ENCODE measurements around the gene RBM28.

Gene RBM28

DNA sequence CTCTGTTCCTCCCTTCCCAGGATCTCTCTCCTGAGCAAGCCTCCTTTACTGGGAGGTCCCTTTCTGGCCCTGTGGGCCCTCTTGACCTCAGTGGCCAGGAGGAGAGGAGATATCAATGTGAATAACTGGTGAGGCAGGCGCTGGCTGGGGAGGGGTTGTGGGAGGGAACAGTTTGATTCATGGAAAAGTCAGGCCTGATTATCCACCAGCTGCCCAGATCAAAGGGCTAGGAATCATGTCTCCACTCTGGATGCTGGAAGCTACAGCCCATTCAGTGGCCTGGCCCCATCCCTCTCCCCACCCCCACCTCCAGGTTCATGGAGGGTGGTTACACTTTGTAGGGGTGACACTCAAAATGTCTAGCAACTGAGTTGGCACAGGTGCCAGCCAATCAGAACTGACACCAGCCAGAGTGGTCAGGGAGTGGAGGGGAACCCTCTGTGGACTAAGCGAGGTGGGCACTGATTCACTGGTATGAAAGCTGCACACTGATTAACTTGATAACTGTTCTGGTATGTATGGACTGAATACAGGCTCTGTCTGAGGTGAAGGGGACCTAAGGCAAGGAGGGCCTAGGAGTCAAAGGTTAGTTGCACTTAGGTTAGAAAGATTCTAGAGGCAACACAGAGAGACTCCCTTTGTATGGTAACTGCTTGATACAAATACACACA lies 13.0 kb upstream of the RBM28 start:
- Histone ChIP-seq H3K4me2 (ENCODE audit: insufficient read depth, low read length) (no peak overlapping the region), H3K4me3 (ENCODE audit: low read depth in 1 of 2, low read length in 2 of 2) (no peak overlapping the region), H3K27me3 (ENCODE audit: insufficient read depth, low read length, poor library complexity) (peaks cover 22% of the 10 kb centered on the region), H3K36me3 (ENCODE audit: insufficient read depth, low read length) (no peaks in the 10 kb centered on the region), H3K9ac (ENCODE audit: low read depth, low read length) (no peak overlapping the region), H4K20me1 (ENCODE audit: insufficient read depth, low read length) (no peaks in the 10 kb centered on the region), H3K4me1 (ENCODE audit: insufficient read depth, low read length) (peaks cover 18% of the 10 kb centered on the region), H2AFZ (ENCODE audit: low read depth, low read length) (no peak overlapping the region), H3K79me2 (ENCODE audit: insufficient read depth, low read length) (no peaks in the 10 kb centered on the region), H3K27ac (ENCODE audit: low read length) (no peak overlapping the region), H3K9me3 (ENCODE audit: insufficient read depth, low read length, severe bottlenecking) (no peaks in the 10 kb centered on the region)
- DNase-seq (no peak), ATAC-seq (ENCODE audit: insufficient read depth, low read depth) (no peak)
- no peak for TF ChIP-seq EZH2 (IDR thresholded peaks at IDR 0.05; ENCODE audit: borderline replicate concordance, low read depth, low read length, severe bottlenecking)
- TF ChIP-seq, protein P1, sequence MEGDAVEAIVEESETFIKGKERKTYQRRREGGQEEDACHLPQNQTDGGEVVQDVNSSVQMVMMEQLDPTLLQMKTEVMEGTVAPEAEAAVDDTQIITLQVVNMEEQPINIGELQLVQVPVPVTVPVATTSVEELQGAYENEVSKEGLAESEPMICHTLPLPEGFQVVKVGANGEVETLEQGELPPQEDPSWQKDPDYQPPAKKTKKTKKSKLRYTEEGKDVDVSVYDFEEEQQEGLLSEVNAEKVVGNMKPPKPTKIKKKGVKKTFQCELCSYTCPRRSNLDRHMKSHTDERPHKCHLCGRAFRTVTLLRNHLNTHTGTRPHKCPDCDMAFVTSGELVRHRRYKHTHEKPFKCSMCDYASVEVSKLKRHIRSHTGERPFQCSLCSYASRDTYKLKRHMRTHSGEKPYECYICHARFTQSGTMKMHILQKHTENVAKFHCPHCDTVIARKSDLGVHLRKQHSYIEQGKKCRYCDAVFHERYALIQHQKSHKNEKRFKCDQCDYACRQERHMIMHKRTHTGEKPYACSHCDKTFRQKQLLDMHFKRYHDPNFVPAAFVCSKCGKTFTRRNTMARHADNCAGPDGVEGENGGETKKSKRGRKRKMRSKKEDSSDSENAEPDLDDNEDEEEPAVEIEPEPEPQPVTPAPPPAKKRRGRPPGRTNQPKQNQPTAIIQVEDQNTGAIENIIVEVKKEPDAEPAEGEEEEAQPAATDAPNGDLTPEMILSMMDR (IDR thresholded peaks at IDR 0.05; ENCODE audit: borderline replicate concordance, extremely low read depth, low read length, poor library complexity, severe bottlenecking) = no peak

DNA sequence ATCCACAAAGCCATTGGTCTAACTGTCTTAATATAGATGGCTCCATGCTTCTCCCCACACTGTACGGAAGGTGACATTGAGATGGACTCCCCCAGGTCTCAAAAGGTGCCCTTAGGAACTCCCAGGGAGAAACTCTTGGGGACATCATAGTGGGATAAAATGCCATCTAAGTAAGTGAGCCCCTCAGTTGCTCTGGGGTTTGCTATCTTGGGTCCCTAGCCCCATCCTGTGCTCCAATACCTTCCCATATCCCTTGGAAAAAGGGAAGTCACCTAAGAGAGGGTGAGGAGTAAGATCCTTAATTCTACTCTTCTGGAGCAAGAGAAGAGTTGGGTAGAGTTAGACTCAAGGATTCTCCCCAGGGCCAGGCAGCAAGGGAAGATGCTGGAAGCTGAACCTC lies 9.9 kb upstream of the RBM28 start:
- Histone ChIP-seq H3K27ac (ENCODE audit: low read length) (no peak overlapping the region), H2AFZ (ENCODE audit: low read depth, low read length) (no peak overlapping the region), H3K27me3 (ENCODE audit: insufficient read depth, low read length, poor library complexity) (peaks cover 11% of the 10 kb centered on the region), H3K36me3 (ENCODE audit: insufficient read depth, low read length) (no peaks in the 10 kb centered on the region), H3K9ac (ENCODE audit: low read depth, low read length) (no peak overlapping the region), H3K9me3 (ENCODE audit: insufficient read depth, low read length, severe bottlenecking) (no peaks in the 10 kb centered on the region), H4K20me1 (ENCODE audit: insufficient read depth, low read length) (no peaks in the 10 kb centered on the region), H3K4me3 (ENCODE audit: low read depth in 1 of 2, low read length in 2 of 2) (no peak overlapping the region), H3K79me2 (ENCODE audit: insufficient read depth, low read length) (no peaks in the 10 kb centered on the region), H3K4me1 (ENCODE audit: insufficient read depth, low read length) (no peaks in the 10 kb centered on the region), H3K4me2 (ENCODE audit: insufficient read depth, low read length) (no peak overlapping the region)
- no peak for TF ChIP-seq EZH2 (IDR thresholded peaks at IDR 0.05; ENCODE audit: borderline replicate concordance, low read depth, low read length, severe bottlenecking)
- TF ChIP-seq, protein P1 (IDR thresholded peaks at IDR 0.05; ENCODE audit: borderline replicate concordance, extremely low read depth, low read length, poor library complexity, severe bottlenecking) = no peak
- DNase-seq = no peak
- ATAC-seq (ENCODE audit: insufficient read depth, low read depth) = no peak

DNA sequence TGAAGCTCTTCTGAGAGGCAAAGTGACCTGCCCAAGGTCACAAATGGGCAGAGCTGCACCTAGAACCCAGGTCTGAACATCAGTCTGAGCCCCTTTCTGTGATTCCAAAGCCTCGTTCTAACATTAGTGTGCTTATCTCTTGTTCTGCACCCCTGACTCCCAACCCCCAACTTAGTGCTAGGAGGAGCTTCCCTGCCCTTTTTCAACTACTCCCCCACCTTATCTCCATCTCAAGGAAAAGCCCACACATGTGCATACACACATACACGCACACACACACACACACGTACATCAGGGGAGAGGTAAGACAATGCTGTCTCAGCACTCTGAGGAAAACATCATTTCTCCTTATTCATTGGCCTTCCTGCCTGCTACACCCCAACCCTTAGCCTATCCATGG lies 9.5 kb upstream of the RBM28 start:
- H2AFZ ChIP-seq (ENCODE audit: low read depth, low read length) = no peak overlapping the region
- H3K36me3 ChIP-seq (ENCODE audit: insufficient read depth, low read length) = no peaks in the 10 kb centered on the region
- H3K4me2 ChIP-seq (ENCODE audit: insufficient read depth, low read length) = no peak overlapping the region
- H3K4me1 ChIP-seq (ENCODE audit: insufficient read depth, low read length) = no peaks in the 10 kb centered on the region
- no peak for TF ChIP-seq EZH2 (IDR thresholded peaks at IDR 0.05; ENCODE audit: borderline replicate concordance, low read depth, low read length, severe bottlenecking)
- TF ChIP-seq, protein P1 (IDR thresholded peaks at IDR 0.05; ENCODE audit: borderline replicate concordance, extremely low read depth, low read length, poor library complexity, severe bottlenecking) = no peak
- H3K27me3 ChIP-seq (ENCODE audit: insufficient read depth, low read length, poor library complexity) = peaks cover 7% of the 10 kb centered on the region
- ATAC-seq (ENCODE audit: insufficient read depth, low read depth) = no peak
- H3K27ac ChIP-seq (ENCODE audit: low read length) = no peak overlapping the region
- no peaks in the 10 kb centered on the region for H3K9me3 ChIP-seq (ENCODE audit: insufficient read depth, low read length, severe bottlenecking)
- no peak overlapping the region for H3K4me3 ChIP-seq (ENCODE audit: low read depth in 1 of 2, low read length in 2 of 2)
- no peaks in the 10 kb centered on the region for H3K79me2 ChIP-seq (ENCODE audit: insufficient read depth, low read length)
- no peak overlapping the region for H3K9ac ChIP-seq (ENCODE audit: low read depth, low read length)
- H4K20me1 ChIP-seq (ENCODE audit: insufficient read depth, low read length) = no peaks in the 10 kb centered on the region
- DNase-seq = no peak

All from DND-41 (cell line).